ENCODE data around the gene EMX1. TPM values are rescaled to one million over a fixed set of nuclear protein-coding genes. Genes with fewer than 3 reads are reported as not detected.

EMX1 gene
- total RNA-seq, 4 donors from 2014 or later, result 1.1 to 10.0 (median 3.4) TPM; not detected in 1

- peak in 1 of 3 donors; percentile 10 for DNase-seq
- no peaks in the 10 kb centered on the region for H3K9me3 ChIP-seq
- H3K27me3 ChIP-seq, result no peaks in the 10 kb centered on the region
- no peak for TF ChIP-seq POLR2A (IDR thresholded peaks at IDR 0.05)
- TF ChIP-seq CTCF (IDR thresholded peaks at IDR 0.05), result no peak
- H3K27ac ChIP-seq, result no peak overlapping the region
- no peaks in the 10 kb centered on the region for H3K4me1 ChIP-seq
- H3K4me3 ChIP-seq, result no peak overlapping the region
- H3K36me3 ChIP-seq, result no peaks in the 10 kb centered on the region
These were observed 55.2 kb downstream of the EMX1 start for GRCh38 chr2:72972352-72973136.

DNA sequence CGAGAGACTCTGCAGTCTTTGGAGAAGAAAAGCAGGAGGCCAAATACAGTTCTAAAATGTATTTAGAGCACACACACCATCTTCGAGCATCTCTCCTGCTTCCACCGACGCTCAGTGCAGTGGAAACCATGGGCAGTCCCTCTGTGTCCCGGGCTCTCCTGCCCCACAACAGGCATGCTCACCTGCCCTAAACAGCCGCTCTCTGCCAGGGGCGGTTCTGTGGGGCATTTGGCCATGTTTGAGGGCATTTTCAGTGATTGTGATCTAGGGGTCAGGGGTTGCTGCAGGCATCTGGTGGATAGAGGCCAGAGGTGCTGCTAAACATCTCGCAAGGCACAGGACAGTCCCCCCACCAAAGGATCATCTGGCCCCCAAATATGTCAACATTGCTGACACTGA is 55.8 kb downstream of the EMX1 start:
- Histone ChIP-seq H3K27me3 (no peaks in the 10 kb centered on the region), H3K27ac (no peak overlapping the region), H3K36me3 (no peaks in the 10 kb centered on the region), H3K4me1 (no peaks in the 10 kb centered on the region), H3K4me3 (no peak overlapping the region), H3K9me3 (no peaks in the 10 kb centered on the region)
- peak in 1 of 3 donors; percentile 32 for DNase-seq
- no peak for TF ChIP-seq POLR2A (IDR thresholded peaks at IDR 0.05)
- TF ChIP-seq CTCF (IDR thresholded peaks at IDR 0.05), result no peak

- DNase-seq, result peak in 2 of 3 donors; percentile 57 to 63
- Histone ChIP-seq H3K36me3 (no peaks in the 10 kb centered on the region), H3K27me3 (no peaks in the 10 kb centered on the region), H3K4me1 (no peaks in the 10 kb centered on the region), H3K4me3 (no peak overlapping the region), H3K27ac (no peak overlapping the region), H3K9me3 (no peaks in the 10 kb centered on the region)
- TF ChIP-seq POLR2A (IDR thresholded peaks at IDR 0.05) (no peak), CTCF (IDR thresholded peaks at IDR 0.05) (peak in 5 of 6 experiments; percentile 19 to 71 (median 64))
These were observed 56.5 kb downstream of the EMX1 start for GRCh38 chr2:72973566-72974435.

DNA sequence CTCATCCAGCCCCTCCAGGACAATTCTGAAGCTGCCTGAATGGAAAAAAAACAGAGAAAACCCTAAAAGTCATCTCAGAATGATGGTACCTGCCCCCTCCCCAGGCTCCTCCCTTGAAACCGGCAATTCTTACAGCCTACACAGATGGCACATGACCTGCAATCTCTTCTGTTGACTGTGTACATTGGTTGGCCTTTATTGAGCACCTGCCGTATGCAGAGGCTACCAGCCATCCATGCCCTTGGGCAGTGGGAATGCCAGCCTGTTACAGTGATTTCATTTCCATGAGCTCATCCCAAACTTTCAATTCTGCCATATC is 57.1 kb downstream of the EMX1 start:
- peak in 1 of 3 donors; percentile 7 for DNase-seq
- Histone ChIP-seq H3K27ac (no peak overlapping the region), H3K27me3 (no peaks in the 10 kb centered on the region), H3K4me3 (no peak overlapping the region), H3K9me3 (no peaks in the 10 kb centered on the region), H3K36me3 (no peaks in the 10 kb centered on the region), H3K4me1 (no peaks in the 10 kb centered on the region)
- no peak for TF ChIP-seq CTCF (IDR thresholded peaks at IDR 0.05)
- no peak for TF ChIP-seq POLR2A (IDR thresholded peaks at IDR 0.05)

- DNase-seq, result no peak
- TF ChIP-seq POLR2A (IDR thresholded peaks at IDR 0.05) (no peak), CTCF (IDR thresholded peaks at IDR 0.05) (no peak)
- Histone ChIP-seq H3K9me3 (no peaks in the 10 kb centered on the region), H3K4me1 (no peaks in the 10 kb centered on the region), H3K36me3 (no peaks in the 10 kb centered on the region), H3K27me3 (no peaks in the 10 kb centered on the region), H3K4me3 (no peak overlapping the region), H3K27ac (no peak overlapping the region)
These were observed 57.7 kb downstream of the EMX1 start for GRCh38 chr2:72975017-72975416.

Measured in Peyer's patch (tissue), 4 donors.